IPS-NIHi7 (cell line): ENCODE data around the gene UTP4.
"Not testable (repeated sequence)": the region's sequence is repeated elsewhere in the genome, so short reads cannot be mapped to it uniquely, and the experiment has no call there.

Source experiments
- DNase-seq: peaks from one replicate; pipeline ENCODE4 v3.0.0; 2012; ENCODE audit warnings: mixed read lengths; ENCODE audit errors: extremely low spot score

The UTP4 gene

GRCh38 chr16:69110406-69110805 lies 22.0 kb upstream of the UTP4 start:
- no peak for DNase-seq

- DNase-seq = no peak
These were observed 21.1 kb upstream of the UTP4 start for GRCh38 chr16:69111216-69111875.

GRCh38 chr16:69111876-69112230 lies 20.6 kb upstream of the UTP4 start:
- DNase-seq = no peak

DNA sequence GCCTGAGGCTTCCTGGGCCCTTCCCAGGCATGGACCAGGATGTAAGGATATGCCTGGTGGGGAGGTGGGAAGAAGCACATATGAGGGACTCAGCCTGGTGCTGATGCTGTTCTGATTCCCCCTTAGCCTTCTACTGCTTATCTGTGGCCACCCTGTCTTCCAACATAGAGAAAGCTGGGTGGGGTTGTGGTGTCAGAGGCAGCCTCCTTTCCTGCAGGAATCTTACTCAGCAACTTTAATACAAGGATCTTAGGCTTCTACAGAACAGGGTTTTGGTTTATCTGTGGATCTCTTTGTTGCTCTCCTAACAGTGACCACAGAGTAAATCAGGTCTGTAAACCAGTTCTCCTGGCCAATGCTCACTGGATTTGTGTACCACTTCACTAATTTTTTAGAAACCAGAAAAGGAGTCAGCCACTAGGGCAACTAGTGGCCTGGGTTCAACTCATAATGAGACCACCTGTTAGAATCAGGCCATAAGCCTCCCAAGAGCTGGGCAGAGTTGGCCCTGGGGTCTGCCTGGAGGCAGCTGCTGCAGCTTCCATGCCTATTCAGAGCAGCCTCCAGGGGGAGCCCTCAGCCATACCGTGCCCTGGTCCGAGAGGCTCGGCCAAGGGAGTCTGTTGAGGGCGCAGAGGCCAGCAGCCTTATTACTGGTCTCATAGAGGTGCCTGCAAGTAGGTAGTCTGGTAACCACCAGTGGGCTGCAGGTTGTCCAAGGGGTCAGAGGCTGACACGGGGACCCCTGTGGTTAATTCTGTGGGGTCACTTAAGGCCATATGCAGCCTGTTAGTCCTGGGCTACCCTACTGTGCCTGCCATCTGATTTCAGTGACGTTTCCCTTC lies 19.9 kb upstream of the UTP4 start:
- peak; percentile 89 for DNase-seq

GRCh38 chr16:69113216-69113615 lies 19.2 kb upstream of the UTP4 start:
- DNase-seq = no peak

DNA sequence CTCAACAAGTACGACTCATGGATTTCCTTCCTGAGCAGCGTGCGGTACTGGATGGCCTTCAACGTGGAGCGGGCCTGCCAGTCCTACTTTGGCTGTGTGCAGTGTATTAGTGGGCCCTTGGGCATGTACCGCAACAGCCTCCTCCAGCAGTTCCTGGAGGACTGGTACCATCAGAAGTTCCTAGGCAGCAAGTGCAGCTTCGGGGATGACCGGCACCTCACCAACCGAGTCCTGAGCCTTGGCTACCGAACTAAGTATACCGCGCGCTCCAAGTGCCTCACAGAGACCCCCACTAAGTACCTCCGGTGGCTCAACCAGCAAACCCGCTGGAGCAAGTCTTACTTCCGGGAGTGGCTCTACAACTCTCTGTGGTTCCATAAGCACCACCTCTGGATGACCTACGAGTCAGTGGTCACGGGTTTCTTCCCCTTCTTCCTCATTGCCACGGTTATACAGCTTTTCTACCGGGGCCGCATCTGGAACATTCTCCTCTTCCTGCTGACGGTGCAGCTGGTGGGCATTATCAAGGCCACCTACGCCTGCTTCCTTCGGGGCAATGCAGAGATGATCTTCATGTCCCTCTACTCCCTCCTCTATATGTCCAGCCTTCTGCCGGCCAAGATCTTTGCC lies 18.0 kb upstream of the UTP4 start:
- no peak for DNase-seq

DNA sequence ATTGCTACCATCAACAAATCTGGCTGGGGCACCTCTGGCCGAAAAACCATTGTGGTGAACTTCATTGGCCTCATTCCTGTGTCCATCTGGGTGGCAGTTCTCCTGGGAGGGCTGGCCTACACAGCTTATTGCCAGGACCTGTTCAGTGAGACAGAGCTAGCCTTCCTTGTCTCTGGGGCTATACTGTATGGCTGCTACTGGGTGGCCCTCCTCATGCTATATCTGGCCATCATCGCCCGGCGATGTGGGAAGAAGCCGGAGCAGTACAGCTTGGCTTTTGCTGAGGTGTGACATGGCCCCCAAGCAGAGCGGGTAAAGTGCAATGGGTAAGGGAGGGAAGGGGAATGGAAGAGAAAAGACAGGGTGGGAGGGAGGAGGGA lies 17.5 kb upstream of the UTP4 start:
- no peak for DNase-seq

DNA sequence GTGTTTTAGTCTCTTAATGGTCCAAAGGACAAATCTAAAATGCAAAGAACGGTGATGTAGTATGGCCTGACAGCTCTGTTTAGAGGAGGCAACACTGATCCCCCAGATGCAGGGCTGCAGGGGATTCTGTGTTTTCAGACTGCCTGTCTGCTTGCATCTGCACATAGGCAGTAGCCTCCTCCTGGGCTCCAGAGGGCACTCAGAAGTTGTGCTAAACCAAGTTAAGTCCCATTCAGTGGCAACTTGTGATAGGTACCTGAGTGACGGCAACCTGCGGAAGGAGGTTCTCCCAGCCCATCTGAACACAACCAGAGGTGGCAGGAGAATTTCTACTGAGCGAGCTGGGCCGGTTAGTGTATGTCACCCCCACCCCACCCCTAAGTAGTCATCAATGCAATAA lies 17.1 kb upstream of the UTP4 start:
- no peak for DNase-seq

DNA sequence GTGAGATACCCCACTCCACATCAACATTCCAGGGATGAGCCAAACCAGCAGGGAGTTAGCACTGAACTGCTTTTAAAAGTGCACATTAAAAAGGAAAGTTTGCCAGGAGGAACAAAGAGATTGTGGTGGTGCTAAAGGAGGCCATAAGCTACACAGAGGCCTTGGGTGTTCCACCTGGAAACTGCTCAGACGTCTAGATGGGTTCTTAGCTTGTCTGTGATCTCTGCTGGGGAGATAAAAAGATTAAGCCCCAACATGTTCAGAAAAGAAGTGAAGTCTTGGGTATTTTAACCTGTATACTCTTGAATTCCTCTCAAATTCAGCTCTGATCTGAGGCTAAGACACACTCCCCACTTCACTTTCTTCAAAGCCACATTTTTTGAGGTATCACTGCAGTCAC lies 16.6 kb upstream of the UTP4 start:
- no peak for DNase-seq

- DNase-seq = no peak
These were observed 16.1 kb upstream of the UTP4 start for GRCh38 chr16:69116256-69116875.

DNA sequence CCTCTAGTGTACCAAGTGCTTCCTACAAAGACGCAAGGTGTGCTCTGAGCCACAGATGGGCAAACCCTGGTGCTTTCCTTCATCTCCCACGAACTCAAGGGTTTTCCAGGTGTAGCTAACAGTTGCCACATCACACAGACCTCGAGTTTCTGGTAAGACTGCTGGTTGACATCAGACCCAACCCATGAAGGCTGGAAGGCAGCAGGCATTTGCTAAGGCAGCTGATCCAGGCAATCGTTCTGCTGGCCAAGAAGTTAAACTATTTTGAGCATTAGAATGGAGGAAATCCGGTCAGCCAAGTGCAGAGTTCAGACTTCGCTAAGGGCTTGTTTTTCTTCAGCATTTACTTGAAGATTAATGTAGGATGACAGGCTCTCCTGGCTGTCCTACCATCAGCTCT lies 15.5 kb upstream of the UTP4 start:
- no peak for DNase-seq

DNA sequence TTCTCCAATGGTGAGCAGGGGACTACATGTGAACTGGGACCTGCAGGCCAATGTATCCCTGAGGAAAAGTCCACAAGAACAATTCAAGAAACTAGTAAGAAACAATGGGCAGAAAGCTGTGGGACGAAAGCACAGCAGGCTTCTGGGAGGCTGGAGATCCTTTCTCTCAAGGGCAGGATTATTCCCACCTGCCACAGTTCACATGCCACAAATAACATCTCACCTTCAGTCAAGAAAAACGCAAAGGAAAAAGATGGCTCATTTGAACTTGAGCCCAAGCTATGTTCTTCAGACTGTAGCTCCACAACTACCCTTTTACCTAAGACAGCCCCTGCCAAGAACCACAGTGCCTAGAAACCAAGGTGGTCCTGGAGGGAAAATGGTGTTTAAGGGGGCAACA lies 14.0 kb upstream of the UTP4 start:
- DNase-seq = no peak

DNA sequence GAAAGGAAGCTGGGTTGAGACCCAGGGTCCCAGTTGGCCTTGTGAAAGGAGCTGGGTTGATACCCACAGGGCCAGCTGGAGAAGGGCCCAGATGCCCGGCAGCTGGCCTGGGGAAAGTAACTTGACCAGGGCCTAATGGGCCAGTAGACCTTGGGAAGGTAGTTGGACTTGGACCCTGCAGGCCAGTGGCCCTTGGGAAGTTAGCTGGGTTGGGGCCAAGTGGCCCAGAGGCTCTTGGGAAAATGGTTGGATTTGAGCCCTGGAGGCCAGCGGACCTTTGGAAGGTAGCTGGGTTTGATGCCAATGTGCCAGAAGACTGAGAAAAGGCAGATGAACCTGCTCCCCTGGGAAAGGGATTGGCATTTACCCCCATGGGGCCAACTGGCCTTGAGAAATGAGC lies 13.5 kb upstream of the UTP4 start:
- no peak for DNase-seq

GRCh38 chr16:69119536-69119935 lies 12.9 kb upstream of the UTP4 start:
- no peak for DNase-seq

DNA sequence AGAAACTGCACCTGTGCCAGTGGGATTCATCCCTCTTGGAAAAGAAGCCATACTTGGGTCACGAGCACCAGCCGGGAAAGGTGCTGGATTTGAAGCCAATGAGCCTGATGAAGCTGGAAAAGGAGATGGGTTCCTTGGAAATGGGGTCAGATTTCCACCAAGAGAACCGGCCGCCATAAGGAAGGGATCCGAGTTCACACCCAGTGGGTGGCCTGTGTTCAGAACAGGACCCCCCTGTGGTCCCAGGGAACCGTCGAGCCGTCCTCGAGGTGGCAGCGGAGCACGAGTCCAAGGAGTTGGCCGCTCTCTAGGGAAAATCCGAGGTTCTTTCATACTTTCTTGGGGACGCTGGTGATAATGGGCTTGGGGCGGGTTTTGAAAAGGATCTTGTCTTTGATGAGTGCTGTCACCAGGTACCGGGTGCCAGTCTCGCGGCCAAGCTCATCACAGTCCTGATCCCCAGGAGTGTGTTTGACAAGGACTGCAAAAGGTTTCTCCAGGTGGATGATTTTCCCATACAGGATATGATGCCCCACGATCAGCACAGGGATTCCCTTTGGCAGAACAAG lies 12.3 kb upstream of the UTP4 start:
- no peak for DNase-seq

- no peak for DNase-seq
These were observed 8.5 kb upstream of the UTP4 start for GRCh38 chr16:69123910-69124309.

DNA sequence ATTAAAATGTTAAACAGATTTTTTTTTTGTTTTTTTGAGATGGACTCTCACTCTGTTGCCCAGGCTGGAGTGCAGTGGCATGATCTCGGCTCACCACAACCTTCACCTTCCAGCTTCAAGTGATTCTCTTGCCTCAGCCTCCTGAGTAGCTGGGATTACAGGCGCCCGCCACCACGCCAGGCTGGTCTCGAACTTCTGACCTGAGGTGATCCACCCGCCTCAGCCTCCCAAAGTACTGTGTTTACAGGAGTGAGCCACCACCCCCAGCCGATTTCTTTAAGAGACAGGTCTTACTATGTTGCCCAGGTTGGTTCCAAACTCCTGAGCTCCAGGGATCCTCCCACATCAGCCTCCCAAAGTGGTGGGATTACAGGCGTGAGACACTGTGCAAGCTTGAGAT lies 8.0 kb upstream of the UTP4 start:
- DNase-seq = not testable (repeated sequence)

GRCh38 chr16:69124961-69125360 lies 7.5 kb upstream of the UTP4 start:
- DNase-seq = not testable (repeated sequence)

DNA sequence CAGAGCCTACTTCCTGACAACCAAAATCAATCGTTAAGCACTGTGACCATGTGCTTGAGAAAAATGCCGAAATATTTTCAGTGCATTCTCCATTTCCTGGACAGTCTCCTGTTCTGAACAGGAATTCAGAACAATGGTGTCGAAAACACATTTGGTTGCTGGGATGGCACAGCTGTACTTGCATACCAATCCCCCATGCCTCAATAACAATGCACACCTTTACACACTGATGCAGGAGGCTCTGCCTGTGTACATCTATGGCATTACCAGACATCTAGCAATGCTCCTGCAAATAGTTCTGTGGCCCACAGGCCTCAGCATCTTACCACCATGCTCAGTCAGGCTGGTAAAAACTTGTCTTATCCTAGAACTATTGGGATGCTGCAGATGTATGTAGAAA lies 6.2 kb upstream of the UTP4 start:
- DNase-seq = no peak

DNA sequence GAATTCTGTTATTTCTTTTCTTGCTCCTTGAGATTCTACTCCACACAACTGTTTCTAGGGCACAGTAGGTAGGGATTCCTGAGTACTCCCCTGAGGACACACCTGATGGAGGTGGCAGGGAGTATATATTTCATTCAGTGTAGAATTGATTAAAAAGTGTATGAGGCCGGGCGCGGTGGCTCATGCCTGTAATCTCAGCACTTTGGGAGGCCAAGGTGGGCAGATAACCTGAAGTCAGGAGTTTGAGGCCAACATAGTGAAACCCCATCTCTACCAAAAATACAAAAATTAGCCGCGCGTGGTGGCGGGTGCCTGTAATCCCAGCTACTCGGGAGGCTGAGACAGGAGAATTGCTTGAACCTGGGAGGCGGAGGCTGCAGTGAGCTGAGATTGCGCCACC lies 5.6 kb upstream of the UTP4 start:
- not testable (repeated sequence) for DNase-seq

GRCh38 chr16:69127966-69128510 lies 4.4 kb upstream of the UTP4 start:
- no peak for DNase-seq

DNA sequence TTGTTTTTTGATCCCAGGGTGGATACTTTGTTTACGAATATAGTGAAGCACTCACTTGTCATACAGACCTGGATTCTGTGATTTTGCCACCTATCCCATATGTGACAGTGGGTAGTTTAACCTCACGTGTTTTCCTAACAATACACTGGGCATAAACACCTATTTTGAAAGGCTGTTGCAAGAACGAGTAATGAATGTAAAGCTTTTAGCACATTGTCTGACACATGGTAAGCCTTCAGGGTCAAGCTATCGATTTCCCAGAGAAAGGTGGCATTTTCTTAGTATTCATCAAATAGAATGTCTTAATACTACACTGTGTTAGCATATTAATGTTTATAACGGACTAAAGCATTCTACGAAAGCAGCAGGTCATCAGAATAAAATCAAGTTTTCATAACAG lies 2.0 kb upstream of the UTP4 start:
- DNase-seq = no peak
